GM19035 (cell line): ENCODE data around the gene FUT1.
"Not testable (repeated sequence)": the region's sequence is repeated elsewhere in the genome, so short reads cannot be mapped to it uniquely, and the experiment has no call there.

ENCODE experiments used
- ATAC-seq: cut with Tn5 transposase; IDR thresholded peaks from one replicate; pipeline ENCODE4 v1.9.1; 2021; ENCODE audit not compliant: unreplicated experiment

FUT1 gene

DNA sequence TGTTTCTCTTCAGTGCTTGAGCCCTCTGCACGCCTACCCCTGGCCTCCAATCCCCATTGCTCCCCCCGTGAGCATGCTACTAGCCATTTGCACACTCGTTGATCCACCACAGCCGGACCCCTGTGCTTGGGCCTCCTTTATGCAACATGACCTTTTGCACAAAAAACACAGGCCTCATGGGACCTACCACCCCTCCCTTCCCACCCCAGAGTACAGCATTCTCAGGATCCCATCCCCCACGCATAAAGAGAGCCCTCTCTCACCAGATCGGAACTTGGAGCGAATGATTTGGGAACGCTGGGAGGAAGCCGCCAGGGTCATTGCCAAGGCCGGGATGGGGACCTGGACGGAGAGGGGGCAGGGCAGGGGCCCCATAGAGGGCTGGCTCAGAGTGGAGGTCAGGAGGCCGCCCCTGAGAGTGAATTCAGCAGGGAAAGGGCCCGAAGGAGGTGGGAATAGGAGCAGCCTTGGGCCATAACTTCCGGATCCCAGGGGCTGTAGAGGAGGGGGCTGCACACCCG, 33.7 kb downstream of the FUT1 start:
- ATAC-seq, result no peak

DNA sequence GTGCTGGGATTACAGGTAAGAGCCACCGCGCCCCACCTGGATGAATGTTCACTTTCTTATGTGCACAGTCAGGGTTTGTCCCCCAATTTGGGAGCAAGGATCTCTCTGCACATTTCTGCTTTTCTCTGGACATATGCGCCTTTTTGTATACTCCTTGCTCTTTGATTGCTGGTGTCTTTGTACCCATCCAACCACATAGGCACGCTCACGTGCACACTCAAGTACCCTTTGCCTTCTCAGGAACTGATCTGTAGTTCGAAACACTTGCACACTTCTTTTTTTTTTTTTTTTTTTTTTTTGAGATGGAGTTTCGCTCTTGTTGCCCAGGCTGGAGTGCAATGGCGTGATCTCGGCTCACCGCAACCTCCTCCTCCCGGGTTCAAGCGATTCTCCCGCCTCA, 34.3 kb downstream of the FUT1 start:
- not testable (repeated sequence) for ATAC-seq

DNA sequence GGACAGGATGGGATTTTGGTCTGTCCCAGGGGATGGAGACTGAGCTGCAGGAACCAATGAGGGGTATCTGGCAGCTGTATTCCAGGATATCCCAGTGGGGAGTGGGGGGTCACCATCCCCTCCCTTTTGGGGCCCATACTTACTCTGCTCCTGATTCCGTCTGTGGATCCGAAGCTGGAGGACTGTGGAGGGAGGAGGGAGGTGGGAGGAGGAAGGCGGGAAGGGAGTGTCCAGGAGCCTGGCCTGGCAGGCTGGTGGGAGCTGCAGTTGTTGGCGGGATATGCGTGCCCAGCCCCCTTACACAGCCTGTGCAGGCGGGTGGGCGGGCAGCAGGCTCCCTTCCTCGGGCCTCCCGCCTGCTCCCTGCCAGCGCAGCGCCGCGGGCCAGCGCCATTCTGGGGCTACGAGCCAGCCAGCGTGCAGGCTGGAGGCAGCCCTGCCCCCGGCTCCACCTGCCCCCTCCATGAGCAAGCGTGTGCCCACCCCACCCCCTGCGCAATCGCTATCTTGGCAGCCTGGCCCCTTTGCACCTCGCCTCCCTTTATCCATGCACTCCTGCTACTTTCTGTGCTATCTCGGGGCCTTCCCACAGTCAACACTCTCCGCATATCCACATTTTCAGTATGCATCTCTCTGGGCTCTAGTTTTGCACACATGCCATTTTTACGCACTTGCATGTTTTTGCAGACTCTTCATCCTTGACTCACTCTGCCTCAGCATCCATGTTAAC, 35.7 kb downstream of the FUT1 start:
- no peak for ATAC-seq

GRCh38 chr19:48715681-48716171, 36.7 kb downstream of the FUT1 start:
- no peak for ATAC-seq

GRCh38 chr19:48714759-48715675, 37.4 kb downstream of the FUT1 start:
- ATAC-seq, result no peak

GRCh38 chr19:48713864-48714755, 38.3 kb downstream of the FUT1 start:
- ATAC-seq, result peak; percentile 92

DNA sequence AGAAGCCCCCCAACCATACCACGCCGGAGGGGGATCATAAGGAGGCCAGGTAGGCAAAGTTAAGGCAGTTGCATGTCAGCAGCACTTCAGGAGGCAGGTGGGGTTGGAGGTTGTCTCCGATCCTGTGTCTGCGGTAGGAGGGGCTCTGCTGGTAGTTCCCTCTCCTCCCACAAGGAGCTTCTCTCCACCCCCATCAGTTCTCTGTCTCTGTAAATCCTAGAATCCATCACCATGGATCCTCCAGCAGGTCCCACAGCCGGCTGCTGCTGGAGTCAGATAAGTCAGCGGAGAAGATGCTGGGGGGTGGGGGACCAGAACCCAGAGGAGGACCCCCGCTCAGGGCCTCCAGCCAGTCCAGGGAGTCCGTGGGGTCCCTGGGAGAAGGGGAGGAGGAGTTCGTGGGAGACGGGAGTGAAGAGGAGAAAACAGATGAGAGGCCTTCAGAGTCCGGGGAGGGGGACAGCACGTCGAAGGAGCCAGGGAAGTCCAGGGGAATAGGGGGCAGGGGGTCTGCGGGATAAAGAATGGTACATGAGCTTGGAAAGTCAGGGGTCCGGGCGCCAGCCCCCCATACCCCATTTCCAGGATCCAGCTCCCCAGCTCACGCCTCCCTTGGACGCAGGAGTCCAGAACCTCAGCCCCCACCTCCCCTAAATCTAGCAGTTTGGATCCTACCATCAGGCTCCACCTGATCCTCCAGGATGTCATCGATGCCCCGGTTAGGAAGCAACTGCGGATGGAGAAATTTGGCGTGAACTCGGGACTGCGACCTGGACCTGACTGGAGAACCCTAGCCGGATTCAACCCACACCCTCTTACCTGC, 39.2 kb downstream of the FUT1 start:
- ATAC-seq, result no peak

- ATAC-seq, result no peak
Measured at GRCh38 chr19:48711106-48711662, 41.3 kb downstream of the FUT1 start.

GRCh38 chr19:48708471-48708870, 44.0 kb downstream of the FUT1 start:
- ATAC-seq, result no peak

- no peak for ATAC-seq
Measured at GRCh38 chr19:48705431-48705830, 47.0 kb downstream of the FUT1 start.

GRCh38 chr19:48703316-48703715, 49.1 kb downstream of the FUT1 start:
- ATAC-seq, result no peak

- ATAC-seq, result no peak
Measured at GRCh38 chr19:48702701-48703100, 49.7 kb downstream of the FUT1 start.

DNA sequence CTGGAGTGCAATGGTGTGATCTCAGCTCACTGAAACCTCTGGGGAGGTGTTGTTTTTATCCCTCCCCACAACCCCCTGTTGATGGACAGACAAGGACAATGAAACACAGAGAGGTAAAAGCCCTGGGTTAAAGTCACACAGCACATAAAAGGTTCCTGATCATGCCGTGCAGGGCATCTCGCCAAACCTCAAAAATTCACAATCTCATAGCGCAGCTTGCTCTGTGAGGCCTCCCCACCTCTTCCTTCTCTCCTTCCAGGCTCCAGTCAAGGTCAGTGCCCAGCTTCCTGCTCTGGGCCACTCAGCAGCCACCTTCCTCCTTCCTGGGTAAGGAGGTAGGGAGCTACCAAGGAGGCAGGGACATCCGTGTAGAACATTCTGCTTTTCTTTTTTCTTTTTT, 54.4 kb downstream of the FUT1 start:
- ATAC-seq, result no peak
